ENCODE results near the gene NEMP1.
A peak's percentile ranks its signal among the peaks of the same experiment; 100 is the strongest.
"Not testable (repeated sequence)": the region's sequence is repeated elsewhere in the genome, so short reads cannot be mapped to it uniquely, and the experiment has no call there.

Gene NEMP1

DNA sequence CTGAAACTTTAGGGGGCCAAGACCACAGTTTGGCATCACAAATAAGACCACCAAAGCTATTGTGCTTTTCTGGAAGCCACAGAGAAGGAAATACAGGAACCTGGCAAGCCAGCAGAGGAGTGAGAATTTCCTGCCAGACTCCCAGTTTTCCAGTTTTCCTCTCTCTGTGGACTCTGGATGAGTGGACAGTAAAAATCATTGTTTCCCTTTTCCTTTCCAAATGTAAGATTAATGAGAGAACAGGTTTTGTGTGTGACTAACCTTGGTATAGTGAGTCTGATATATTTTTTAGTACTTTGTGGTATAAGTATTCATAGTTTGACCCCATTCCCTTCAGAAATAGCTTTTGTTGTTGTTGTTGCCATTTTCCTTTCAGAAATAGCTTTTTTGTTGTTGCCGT lies 59.7 kb downstream of the NEMP1 start:
- H3K4me1 ChIP-seq (ENCODE audit: control insufficient read depth, insufficient read depth, low read length): peaks cover 10% of the 10 kb centered on the region
- H3K27me3 ChIP-seq (ENCODE audit: control insufficient read depth in 1 of 2, insufficient read depth in 2 of 2, low read length in 2 of 2): peaks cover 0 to 3% of the 10 kb centered on the region in 2 donors
- H3K27ac ChIP-seq (ENCODE audit: low read length): no peak overlapping the region
- H3K9ac ChIP-seq (ENCODE audit: low read length in 2 of 2): no peak overlapping the region
- H3K36me3 ChIP-seq (ENCODE audit: control insufficient read depth in 2 of 2, insufficient read depth in 2 of 2, low read length in 2 of 2): no peaks in the 10 kb centered on the region
- H3K9me3 ChIP-seq (ENCODE audit: control insufficient read depth in 2 of 2, low read length in 2 of 2): no peaks in the 10 kb centered on the region
- H3K4me3 ChIP-seq (ENCODE audit: low read length in 2 of 2): no peak overlapping the region

DNA sequence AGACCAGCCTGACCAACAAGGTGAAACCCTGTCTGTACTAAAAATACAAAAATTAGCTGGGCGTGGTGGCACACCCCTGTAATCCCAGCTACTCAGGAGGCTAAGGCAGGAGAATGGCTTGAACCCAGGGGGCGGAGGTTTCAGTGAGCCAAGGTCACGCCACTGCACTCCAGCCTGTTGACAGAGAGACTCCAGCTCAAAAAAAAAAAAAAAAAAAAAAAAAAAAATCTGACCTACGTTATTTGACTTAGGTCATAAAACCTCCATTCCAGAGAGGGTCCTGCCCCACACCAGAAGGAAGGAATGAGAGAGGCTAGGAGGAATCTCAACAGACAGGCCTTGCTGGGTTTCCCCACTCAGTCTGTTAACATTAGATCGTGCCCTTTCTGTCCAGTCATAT lies 60.2 kb downstream of the NEMP1 start:
- H3K27me3 ChIP-seq (ENCODE audit: control insufficient read depth in 1 of 2, insufficient read depth in 2 of 2, low read length in 2 of 2); H3K9ac ChIP-seq (ENCODE audit: low read length in 2 of 2); H3K4me1 ChIP-seq (ENCODE audit: control insufficient read depth, insufficient read depth, low read length); H3K27ac ChIP-seq (ENCODE audit: low read length); H3K9me3 ChIP-seq (ENCODE audit: control insufficient read depth in 2 of 2, low read length in 2 of 2); H3K4me3 ChIP-seq (ENCODE audit: low read length in 2 of 2); H3K36me3 ChIP-seq (ENCODE audit: control insufficient read depth in 2 of 2, insufficient read depth in 2 of 2, low read length in 2 of 2): not testable (repeated sequence)

- Histone ChIP-seq H3K9ac (ENCODE audit: low read length in 2 of 2) (no peak within 1 kb of the TSS), H3K27ac (ENCODE audit: low read length) (no peak within 1 kb of the TSS), H3K36me3 (ENCODE audit: control insufficient read depth in 2 of 2, insufficient read depth in 2 of 2, low read length in 2 of 2) (no peaks in the 10 kb centered on the region), H3K4me1 (ENCODE audit: control insufficient read depth, insufficient read depth, low read length) (peaks cover 3% of the 10 kb centered on the region), H3K9me3 (ENCODE audit: control insufficient read depth in 2 of 2, low read length in 2 of 2) (no peaks in the 10 kb centered on the region), H3K4me3 (ENCODE audit: low read length in 2 of 2) (no peak within 1 kb of the TSS), H3K27me3 (ENCODE audit: control insufficient read depth in 1 of 2, insufficient read depth in 2 of 2, low read length in 2 of 2) (peaks cover 0 to 3% of the 10 kb centered on the region in 2 donors)
Observed at GRCh38 chr12:57016348-57016747, 62.2 kb downstream of the NEMP1 start, which contains the start of gene TAC3. Gene TAC3, minus strand, starts transcription at chr12:57016529. Its CDS starts 732 bp downstream, at chr12:57015797.

DNA sequence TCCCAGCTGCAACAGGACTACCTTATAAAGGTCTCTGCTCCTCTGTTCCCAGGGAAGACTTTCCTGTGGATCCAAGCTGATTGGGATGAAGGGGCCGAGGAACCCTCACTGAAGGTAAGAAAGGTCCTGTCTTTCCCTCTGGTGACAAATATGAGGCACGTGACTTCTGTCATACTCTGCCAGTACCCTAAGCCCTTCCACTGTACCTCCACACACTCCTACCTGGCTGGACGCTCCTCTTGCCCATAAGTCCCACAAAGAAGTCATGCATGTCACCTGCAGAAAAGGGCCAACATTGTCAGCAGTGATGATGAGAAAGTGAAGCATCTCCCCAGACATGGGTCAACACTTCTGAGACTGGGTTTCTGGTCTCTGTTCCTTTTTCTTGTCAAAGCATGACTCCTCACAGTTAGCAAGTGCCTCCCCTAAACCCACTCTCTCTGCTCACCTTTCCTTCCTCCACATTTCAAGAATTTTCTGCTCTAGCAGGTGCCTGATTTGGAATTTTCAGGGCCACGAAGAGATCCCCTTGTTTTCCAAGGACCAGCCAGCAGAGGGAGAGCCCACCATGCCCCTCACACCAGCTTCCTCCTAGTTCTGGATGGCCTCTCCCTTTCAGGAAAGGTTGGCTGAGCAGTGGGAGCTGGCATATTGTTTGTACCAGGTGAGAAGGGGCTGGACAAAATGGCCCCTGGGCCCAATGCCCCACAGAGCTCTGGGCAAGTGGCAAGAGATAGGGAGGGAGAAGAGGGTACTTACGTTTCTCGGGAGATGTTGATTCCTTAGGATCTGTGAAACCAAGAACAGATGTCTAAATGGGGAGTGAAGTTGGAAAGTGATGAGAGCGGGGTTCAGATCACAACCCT lies 65.8 kb downstream of the NEMP1 start:
- H3K36me3 ChIP-seq (ENCODE audit: control insufficient read depth in 2 of 2, insufficient read depth in 2 of 2, low read length in 2 of 2): no peaks in the 10 kb centered on the region
- peaks cover 10% of the 10 kb centered on the region for H3K4me1 ChIP-seq (ENCODE audit: control insufficient read depth, insufficient read depth, low read length)
- no peak overlapping the region for H3K27ac ChIP-seq (ENCODE audit: low read length)
- no peak overlapping the region for H3K4me3 ChIP-seq (ENCODE audit: low read length in 2 of 2)
- H3K27me3 ChIP-seq (ENCODE audit: control insufficient read depth in 1 of 2, insufficient read depth in 2 of 2, low read length in 2 of 2): peaks cover 0 to 3% of the 10 kb centered on the region in 2 donors
- H3K9ac ChIP-seq (ENCODE audit: low read length in 2 of 2): no peak overlapping the region
- H3K9me3 ChIP-seq (ENCODE audit: control insufficient read depth in 2 of 2, low read length in 2 of 2): no peaks in the 10 kb centered on the region

DNA sequence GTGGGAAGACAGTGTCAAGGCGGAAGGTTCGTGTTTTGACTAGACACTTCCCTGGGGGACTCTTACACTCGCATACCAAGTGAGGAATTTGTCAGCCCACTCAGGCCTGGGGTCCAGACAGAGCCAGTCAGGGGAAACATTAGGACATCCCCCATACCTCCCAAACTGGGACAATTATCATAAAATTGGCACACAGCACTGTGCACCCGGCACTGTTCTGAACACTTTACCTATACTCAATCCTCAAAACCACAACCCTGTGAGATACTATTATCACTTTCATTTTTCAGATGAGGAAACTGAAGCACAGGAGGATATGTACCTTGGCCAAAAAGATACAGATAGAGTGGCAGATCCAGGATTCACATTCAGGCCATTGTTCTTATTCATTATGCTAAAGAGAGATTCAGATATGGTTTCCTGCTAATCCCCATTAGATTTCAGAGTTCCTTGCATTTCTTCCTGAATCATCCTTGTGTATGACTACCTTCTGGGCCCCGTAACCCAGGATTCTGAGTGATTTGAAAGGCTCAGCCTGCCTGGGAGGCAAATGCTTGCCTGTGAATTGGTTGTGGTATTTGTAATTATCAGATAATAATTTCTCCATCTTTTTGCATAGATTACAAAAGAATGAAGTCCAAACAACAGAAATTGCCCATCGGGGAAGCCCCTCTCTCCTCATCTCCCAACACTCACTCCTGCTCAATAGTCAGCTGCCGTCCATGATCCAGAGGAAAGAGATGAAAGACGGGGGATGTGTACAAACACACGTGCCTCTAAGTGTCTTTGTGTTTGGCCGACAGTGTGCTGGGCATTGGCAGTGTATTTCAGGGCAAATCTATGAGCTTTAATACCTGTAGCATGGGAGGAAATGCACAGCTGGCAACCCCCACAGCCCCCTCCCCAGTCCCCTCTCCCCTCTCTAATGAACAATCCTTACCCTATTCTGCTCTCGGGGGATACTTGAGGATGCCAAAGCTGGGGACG lies 66.9 kb downstream of the NEMP1 start:
- Histone ChIP-seq H3K36me3 (ENCODE audit: control insufficient read depth in 2 of 2, insufficient read depth in 2 of 2, low read length in 2 of 2) (no peaks in the 10 kb centered on the region), H3K27me3 (ENCODE audit: control insufficient read depth in 1 of 2, insufficient read depth in 2 of 2, low read length in 2 of 2) (peaks cover 0 to 3% of the 10 kb centered on the region in 2 donors), H3K4me1 (ENCODE audit: control insufficient read depth, insufficient read depth, low read length) (peaks cover 16% of the 10 kb centered on the region), H3K9ac (ENCODE audit: low read length in 2 of 2) (no peak overlapping the region), H3K27ac (ENCODE audit: low read length) (no peak overlapping the region), H3K9me3 (ENCODE audit: control insufficient read depth in 2 of 2, low read length in 2 of 2) (no peaks in the 10 kb centered on the region), H3K4me3 (ENCODE audit: low read length in 2 of 2) (no peak overlapping the region)

- Histone ChIP-seq H3K9me3 (ENCODE audit: control insufficient read depth in 2 of 2, low read length in 2 of 2) (no peaks in the 10 kb centered on the region), H3K27ac (ENCODE audit: low read length) (no peak overlapping the region), H3K4me3 (ENCODE audit: low read length in 2 of 2) (no peak overlapping the region)
Observed at GRCh38 chr12:57010627-57011247, 67.9 kb downstream of the NEMP1 start.

GRCh38 chr12:57009949-57010626 lies 68.5 kb downstream of the NEMP1 start:
- Histone ChIP-seq H3K4me1 (ENCODE audit: control insufficient read depth, insufficient read depth, low read length) (peaks cover 21% of the 10 kb centered on the region), H3K36me3 (ENCODE audit: control insufficient read depth in 2 of 2, insufficient read depth in 2 of 2, low read length in 2 of 2) (no peaks in the 10 kb centered on the region), H3K4me3 (ENCODE audit: low read length in 2 of 2) (no peak overlapping the region), H3K9me3 (ENCODE audit: control insufficient read depth in 2 of 2, low read length in 2 of 2) (no peaks in the 10 kb centered on the region), H3K27me3 (ENCODE audit: control insufficient read depth in 1 of 2, insufficient read depth in 2 of 2, low read length in 2 of 2) (no peaks in the 10 kb centered on the region), H3K27ac (ENCODE audit: low read length) (no peak overlapping the region), H3K9ac (ENCODE audit: low read length in 2 of 2) (no peak overlapping the region)

More at GRCh38 chr12:57010627-57011247, 67.9 kb downstream of the NEMP1 start:
- Histone ChIP-seq H3K36me3 (ENCODE audit: control insufficient read depth in 2 of 2, insufficient read depth in 2 of 2, low read length in 2 of 2) (no peaks in the 10 kb centered on the region), H3K9ac (ENCODE audit: low read length in 2 of 2) (no peak overlapping the region), H3K27me3 (ENCODE audit: control insufficient read depth in 1 of 2, insufficient read depth in 2 of 2, low read length in 2 of 2) (no peaks in the 10 kb centered on the region), H3K4me1 (ENCODE audit: control insufficient read depth, insufficient read depth, low read length) (peaks cover 20% of the 10 kb centered on the region)

GRCh38 chr12:57008178-57008577 lies 70.4 kb downstream of the NEMP1 start:
- no peaks in the 10 kb centered on the region for H3K9me3 ChIP-seq (ENCODE audit: control insufficient read depth in 2 of 2, low read length in 2 of 2)
- peaks cover 30% of the 10 kb centered on the region for H3K4me1 ChIP-seq (ENCODE audit: control insufficient read depth, insufficient read depth, low read length)
- no peak overlapping the region for H3K4me3 ChIP-seq (ENCODE audit: low read length in 2 of 2)
- H3K27me3 ChIP-seq (ENCODE audit: control insufficient read depth in 1 of 2, insufficient read depth in 2 of 2, low read length in 2 of 2): no peaks in the 10 kb centered on the region
- peak overlapping the region; percentile 58 for H3K27ac ChIP-seq (ENCODE audit: low read length)
- peaks cover 14% of the 10 kb centered on the region in 2 donors for H3K36me3 ChIP-seq (ENCODE audit: control insufficient read depth in 2 of 2, insufficient read depth in 2 of 2, low read length in 2 of 2)
- H3K9ac ChIP-seq (ENCODE audit: low read length in 2 of 2): no peak overlapping the region

GRCh38 chr12:57006809-57007475 lies 71.6 kb downstream of the NEMP1 start:
- Histone ChIP-seq H3K27ac (ENCODE audit: low read length) (peak overlapping the region; percentile 24), H3K9me3 (ENCODE audit: control insufficient read depth in 2 of 2, low read length in 2 of 2) (no peaks in the 10 kb centered on the region), H3K4me1 (ENCODE audit: control insufficient read depth, insufficient read depth, low read length) (peaks cover 34% of the 10 kb centered on the region), H3K27me3 (ENCODE audit: control insufficient read depth in 1 of 2, insufficient read depth in 2 of 2, low read length in 2 of 2) (no peaks in the 10 kb centered on the region), H3K4me3 (ENCODE audit: low read length in 2 of 2) (peak overlapping the region; percentile 52 to 61), H3K9ac (ENCODE audit: low read length in 2 of 2) (peak overlapping the region in 1 of 2 donors; percentile 55), H3K36me3 (ENCODE audit: control insufficient read depth in 2 of 2, insufficient read depth in 2 of 2, low read length in 2 of 2) (peaks cover 25 to 26% of the 10 kb centered on the region in 2 donors)

Data from stomach smooth muscle (tissue), 2 donors.